ENCODE measurements around the gene IFT81. TPM values are rescaled to one million over a fixed set of nuclear protein-coding genes. Genes with fewer than 3 reads are reported as not detected.

IFT81 gene
- total RNA-seq: 16.6 TPM
- polyA plus RNA-seq (ENCODE audit: insufficient read depth, low read depth, low replicate concordance): 6.5 TPM
- long read RNA-seq, donor 1, partial matches to known transcripts: 0 of 1 reads
- long read RNA-seq, donor 1, other reads (novel, unspliced or antisense): 0 of 1 reads
- long read RNA-seq, donor 2, partial matches to known transcripts: 0 of 2 reads
- long read RNA-seq, donor 2, other reads (novel, unspliced or antisense): 0 of 2 reads
- long read RNA-seq, donor 3, partial matches to known transcripts: 0 of 3 reads
- long read RNA-seq, donor 3, other reads (novel, unspliced or antisense): 0 of 3 reads
- long read RNA-seq, donor 4, partial matches to known transcripts: 0 of 2 reads
- long read RNA-seq, donor 4, other reads (novel, unspliced or antisense): 0 of 2 reads
- long read RNA-seq, donor 5, partial matches to known transcripts: 0 of 1 reads
- long read RNA-seq, donor 5, other reads (novel, unspliced or antisense): 0 of 1 reads
- long read RNA-seq, donor 6, partial matches to known transcripts: 8 of 9 reads
- long read RNA-seq, donor 6, other reads (novel, unspliced or antisense): 0 of 9 reads
- long read RNA-seq, donor 7, transcript IFT81-209 (19 exons, 2,710 nt): major isoform, 6 of 19 reads
- long read RNA-seq, donor 7, partial matches to known transcripts: 3 of 19 reads
- long read RNA-seq, donor 7, other reads (novel, unspliced or antisense): 6 of 19 reads
- long read RNA-seq, donor 8: 0 reads
- long read RNA-seq, donor 9: 0 reads
- long read RNA-seq, donor 10, partial matches to known transcripts: 0 of 5 reads
- long read RNA-seq, donor 10, other reads (novel, unspliced or antisense): 0 of 5 reads

GRCh38 chr12:110124269-110124995 is at the start of gene IFT81:
Gene IFT81, plus strand, starts transcription at chr12:110124357. Its CDS starts 3,024 bp downstream, at chr12:110127381.
- Histone ChIP-seq H3K27me3 (ENCODE audit: control insufficient read depth, insufficient read depth, low read length) (no peaks in the 10 kb centered on the region), H3K9me3 (ENCODE audit: control insufficient read depth in 2 of 3, insufficient read depth in 1 of 3, low read length in 3 of 3) (no peaks in the 10 kb centered on the region), H3K9ac (ENCODE audit: low read length in 3 of 3) (peak within 1 kb of the TSS; percentile 67 to 83 (median 78)), H3K4me1 (ENCODE audit: control insufficient read depth in 2 of 3, insufficient read depth in 2 of 3, low read depth in 1 of 3, low read length in 3 of 3) (peaks cover 0 to 2% (median 0%) of the 10 kb centered on the region in 3 donors), H3K4me3 (ENCODE audit: low read length in 3 of 3) (peak within 1 kb of the TSS; percentile 87 to 98 (median 96)), H3K36me3 (ENCODE audit: control insufficient read depth in 2 of 3, insufficient read depth in 3 of 3, low read length in 3 of 3) (peaks cover 0 to 4% (median 0%) of the 10 kb centered on the region in 3 donors), H3K27ac (ENCODE audit: low read depth in 2 of 2, low read length in 2 of 2) (peak within 1 kb of the TSS; percentile 77 to 78)
- FAIRE-seq: no peak
- DNase-seq: peak; percentile 97 to 98 (median 98)
- intact Hi-C loops (cut with DNase I): no loop called here
- TF ChIP-seq, protein P1, sequence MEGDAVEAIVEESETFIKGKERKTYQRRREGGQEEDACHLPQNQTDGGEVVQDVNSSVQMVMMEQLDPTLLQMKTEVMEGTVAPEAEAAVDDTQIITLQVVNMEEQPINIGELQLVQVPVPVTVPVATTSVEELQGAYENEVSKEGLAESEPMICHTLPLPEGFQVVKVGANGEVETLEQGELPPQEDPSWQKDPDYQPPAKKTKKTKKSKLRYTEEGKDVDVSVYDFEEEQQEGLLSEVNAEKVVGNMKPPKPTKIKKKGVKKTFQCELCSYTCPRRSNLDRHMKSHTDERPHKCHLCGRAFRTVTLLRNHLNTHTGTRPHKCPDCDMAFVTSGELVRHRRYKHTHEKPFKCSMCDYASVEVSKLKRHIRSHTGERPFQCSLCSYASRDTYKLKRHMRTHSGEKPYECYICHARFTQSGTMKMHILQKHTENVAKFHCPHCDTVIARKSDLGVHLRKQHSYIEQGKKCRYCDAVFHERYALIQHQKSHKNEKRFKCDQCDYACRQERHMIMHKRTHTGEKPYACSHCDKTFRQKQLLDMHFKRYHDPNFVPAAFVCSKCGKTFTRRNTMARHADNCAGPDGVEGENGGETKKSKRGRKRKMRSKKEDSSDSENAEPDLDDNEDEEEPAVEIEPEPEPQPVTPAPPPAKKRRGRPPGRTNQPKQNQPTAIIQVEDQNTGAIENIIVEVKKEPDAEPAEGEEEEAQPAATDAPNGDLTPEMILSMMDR (IDR thresholded peaks at IDR 0.05; ENCODE audit: borderline replicate concordance, extremely low read depth, insufficient read depth): no peak

- FAIRE-seq (no peak), DNase-seq (no peak)
- intact Hi-C loops (cut with DNase I): no loop called here
- Histone ChIP-seq H3K4me3 (ENCODE audit: low read length in 3 of 3) (no peak overlapping the region), H3K36me3 (ENCODE audit: control insufficient read depth in 2 of 3, insufficient read depth in 3 of 3, low read length in 3 of 3) (no peaks in the 10 kb centered on the region), H3K9ac (ENCODE audit: low read length in 3 of 3) (no peak overlapping the region), H3K4me1 (ENCODE audit: control insufficient read depth in 2 of 3, insufficient read depth in 2 of 3, low read depth in 1 of 3, low read length in 3 of 3) (no peaks in the 10 kb centered on the region), H3K27me3 (ENCODE audit: control insufficient read depth, insufficient read depth, low read length) (no peaks in the 10 kb centered on the region), H3K9me3 (ENCODE audit: control insufficient read depth in 2 of 3, insufficient read depth in 1 of 3, low read length in 3 of 3) (no peaks in the 10 kb centered on the region), H3K27ac (ENCODE audit: low read depth in 2 of 2, low read length in 2 of 2) (no peak overlapping the region)
- TF ChIP-seq, protein P1 (IDR thresholded peaks at IDR 0.05; ENCODE audit: borderline replicate concordance, extremely low read depth, insufficient read depth): no peak
Measured at GRCh38 chr12:110075880-110076279, 48.3 kb upstream of the IFT81 start.

DNA sequence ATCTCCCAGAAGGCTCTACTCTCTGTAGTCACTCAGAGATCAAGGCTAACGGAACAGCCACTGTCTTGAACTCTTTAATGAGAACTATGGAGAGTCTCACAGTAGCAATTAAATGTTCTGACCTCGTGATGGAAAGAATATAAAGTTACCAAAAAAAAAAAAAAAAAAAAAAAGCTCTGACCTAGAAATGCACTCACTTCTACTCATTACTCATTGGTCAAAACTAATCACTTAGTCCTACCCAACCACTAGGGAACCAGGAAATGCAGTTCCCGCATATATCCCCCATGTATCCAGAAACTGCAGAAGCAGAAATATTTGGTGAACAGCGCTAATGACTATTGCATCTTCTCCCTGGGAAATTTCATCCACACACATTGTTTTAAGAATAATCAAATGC is 46.4 kb upstream of the IFT81 start:
- DNase-seq: no peak
- H3K36me3 ChIP-seq (ENCODE audit: control insufficient read depth in 2 of 3, insufficient read depth in 3 of 3, low read length in 3 of 3): no peaks in the 10 kb centered on the region
- H3K9me3 ChIP-seq (ENCODE audit: control insufficient read depth in 2 of 3, insufficient read depth in 1 of 3, low read length in 3 of 3): no peaks in the 10 kb centered on the region
- intact Hi-C loops (cut with DNase I): no loop called here
- H3K27me3 ChIP-seq (ENCODE audit: control insufficient read depth, insufficient read depth, low read length): no peaks in the 10 kb centered on the region
- no peak overlapping the region for H3K27ac ChIP-seq (ENCODE audit: low read depth in 2 of 2, low read length in 2 of 2)
- TF ChIP-seq, protein P1 (IDR thresholded peaks at IDR 0.05; ENCODE audit: borderline replicate concordance, extremely low read depth, insufficient read depth): no peak
- no peak overlapping the region for H3K4me3 ChIP-seq (ENCODE audit: low read length in 3 of 3)
- no peak for FAIRE-seq
- H3K9ac ChIP-seq (ENCODE audit: low read length in 3 of 3): no peak overlapping the region
- H3K4me1 ChIP-seq (ENCODE audit: control insufficient read depth in 2 of 3, insufficient read depth in 2 of 3, low read depth in 1 of 3, low read length in 3 of 3): no peaks in the 10 kb centered on the region

All from kidney (tissue), 22 donors.